SHP77 treated with DMSO at 0.1 percent for 48 hours (cell line): Measurements from ENCODE around the gene LYZ.

Experiments
- DNase-seq: peaks from one replicate; lab custom pipeline; 2025; lab: John Stamatoyannopoulos, UW

LYZ gene

GRCh38 chr12:69388371-69388770, 40.2 kb downstream of the LYZ start:
- no peak for DNase-seq

- DNase-seq = no peak
Measured at GRCh38 chr12:69389831-69390230, 41.6 kb downstream of the LYZ start.

- DNase-seq = no peak
Measured at GRCh38 chr12:69392179-69392928, 44.2 kb downstream of the LYZ start.

GRCh38 chr12:69396041-69396440, 47.9 kb downstream of the LYZ start:
- DNase-seq = no peak

- no peak for DNase-seq
Measured at GRCh38 chr12:69396963-69397362, 48.8 kb downstream of the LYZ start.

- no peak for DNase-seq
Measured at GRCh38 chr12:69397978-69398377, 49.8 kb downstream of the LYZ start.

- no peak for DNase-seq
Measured at GRCh38 chr12:69401940-69402339, 53.8 kb downstream of the LYZ start.
